Tibial nerve (tissue), 4 donors: ENCODE results near the gene MANSC1. TPM values are rescaled to one million over a fixed set of nuclear protein-coding genes. Genes with fewer than 3 reads are reported as not detected.
"Not testable (repeated sequence)": the region's sequence is repeated elsewhere in the genome, so short reads cannot be mapped to it uniquely, and the experiment has no call there.

ENCODE experiments used
- DNase-seq, 2 donors: peaks; one replicate each; pipeline ENCODE4 v3.0.0-alpha.2; 2019; ENCODE audit warnings: low spot score in 2 of 2
- H3K27ac ChIP-seq, 4 donors: fragments of 200-600 bp; sonication (generic) in 3 of 4; one replicate each; pipeline ENCODE4 v1.5.1; 2017 to 2019; ENCODE audit warnings: mild to moderate bottlenecking in 1 of 4
- H3K27me3 ChIP-seq, 2 donors: fragments of 200-600 bp; sonication (generic) in 1 of 2; one replicate each; pipeline versions ENCODE4 v1.5.1 to v1.6.0; 2017 to 2019
- H3K36me3 ChIP-seq, 3 donors: fragments of 200-600 bp; sonication (generic); one replicate each; pipeline ENCODE4 v1.5.1; 2018 to 2019
- H3K4me1 ChIP-seq, 4 donors: fragments of 200-600 bp; sonication (generic) in 3 of 4; one replicate each; pipeline ENCODE4 v1.5.1; 2017 to 2019
- H3K4me3 ChIP-seq, 4 donors: fragments of 200-600 bp; sonication (generic) in 3 of 4; one replicate each; pipeline ENCODE4 v1.5.1; 2017 to 2019; ENCODE audit warnings: mild to moderate bottlenecking in 1 of 4, moderate library complexity in 1 of 4
- H3K9me3 ChIP-seq, 4 donors: fragments of 200-600 bp; sonication (generic) in 3 of 4; one replicate each; pipeline ENCODE4 v1.5.1; 2017 to 2019
- CTCF ChIP-seq, 5 experiments: fragments of 200-600 bp in 3 of 5; fragments of 450-650 bp in 2 of 5; sonication (generic) in 3 of 5; IDR thresholded peaks; one replicate each; pipeline ENCODE4 v1.5.1; 2016 to 2019; ENCODE audit warnings: antibody characterized with exemption in 5 of 5, mild to moderate bottlenecking in 3 of 5, moderate library complexity in 2 of 5
- EP300 ChIP-seq, 2 donors: sonication (generic); formaldehyde crosslinking; IDR thresholded peaks; one replicate each; pipeline ENCODE4 v1.6.1; 2017; ENCODE audit warnings: antibody characterized with exemption in 2 of 2, mild to moderate bottlenecking in 1 of 2
- POLR2A ChIP-seq, 2 donors: fragments of 450-650 bp; IDR thresholded peaks; one replicate each; pipeline ENCODE4 v1.6.1; 2017; ENCODE audit warnings: antibody characterized with exemption in 2 of 2, mild to moderate bottlenecking in 2 of 2, moderate library complexity in 2 of 2
- WGBS, 2 donors: methylation state at CpG; one replicate each; pipeline ENCODE4 v1.1.5; 2018; 5-methylcytosine and 5-hydroxymethylcytosine counted together
- total RNA-seq, 4 donors: library from RNA; depleted of rRNA; stranded (reverse); fragments of >200 nt; gene quantifications; one replicate each; pipeline ENCODE4 v1.1.0, GENCODE V29; 2016

Gene MANSC1
- total RNA-seq, 4 donors from 2014 or later = 7.9 to 11.6 (median 9.6) TPM

GRCh38 chr12:12356467-12356895 is 6.4 kb upstream of the MANSC1 start:
- DNase-seq = no peak
- Histone ChIP-seq H3K27ac (peak overlapping the region; percentile 94 to 97 (median 95)), H3K4me3 (peak overlapping the region; percentile 61 to 97 (median 92)), H3K4me1 (peaks cover 0 to 26% (median 10%) of the 10 kb centered on the region in 4 donors), H3K27me3 (no peaks in the 10 kb centered on the region), H3K9me3 (no peaks in the 10 kb centered on the region), H3K36me3 (peaks cover 0 to 1% (median 0%) of the 10 kb centered on the region in 3 donors)
- 32 to 38% methylated on average over 5 of the region's 5 CpGs for WGBS, 2 donors
- no peak for TF ChIP-seq EP300 (IDR thresholded peaks at IDR 0.05)
- no peak for TF ChIP-seq CTCF (IDR thresholded peaks at IDR 0.05)
- TF ChIP-seq POLR2A (IDR thresholded peaks at IDR 0.05) = no peak

- Histone ChIP-seq H3K36me3 (no peaks in the 10 kb centered on the region), H3K4me3 (no peak overlapping the region), H3K27ac (no peak overlapping the region), H3K9me3 (no peaks in the 10 kb centered on the region), H3K4me1 (peaks cover 0 to 33% (median 8%) of the 10 kb centered on the region in 4 donors), H3K27me3 (no peaks in the 10 kb centered on the region)
- WGBS, 2 donors = 71 to 74% methylated on average over 5 of the region's 5 CpGs
- no peak for DNase-seq
- no peak for TF ChIP-seq POLR2A (IDR thresholded peaks at IDR 0.05)
- no peak for TF ChIP-seq EP300 (IDR thresholded peaks at IDR 0.05)
- no peak for TF ChIP-seq CTCF (IDR thresholded peaks at IDR 0.05)
Observed at GRCh38 chr12:12353807-12354206, 3.8 kb upstream of the MANSC1 start.

GRCh38 chr12:12353276-12353675 is 3.2 kb upstream of the MANSC1 start:
- TF ChIP-seq POLR2A (IDR thresholded peaks at IDR 0.05) = no peak
- no peak for TF ChIP-seq EP300 (IDR thresholded peaks at IDR 0.05)
- WGBS, 2 donors = 80 to 92% methylated on average over 1 of the region's 1 CpG
- DNase-seq = no peak

GRCh38 chr12:12351468-12352185 is 1.6 kb upstream of the MANSC1 start:
- H3K4me3 ChIP-seq, H3K9me3 ChIP-seq, DNase-seq, H3K36me3 ChIP-seq, H3K27ac ChIP-seq, H3K27me3 ChIP-seq: not testable (repeated sequence)
- 93 to 94% methylated on average over 19 of the region's 19 CpGs for WGBS, 2 donors
- peaks cover 0 to 21% (median 0%) of the 10 kb centered on the region in 4 donors for H3K4me1 ChIP-seq

More at GRCh38 chr12:12353276-12353675, 3.2 kb upstream of the MANSC1 start:
- H3K27ac ChIP-seq = no peak overlapping the region
- H3K9me3 ChIP-seq = no peaks in the 10 kb centered on the region
- no peaks in the 10 kb centered on the region for H3K36me3 ChIP-seq
- peaks cover 0 to 28% (median 5%) of the 10 kb centered on the region in 4 donors for H3K4me1 ChIP-seq
- H3K4me3 ChIP-seq = no peak overlapping the region
- H3K27me3 ChIP-seq = no peaks in the 10 kb centered on the region

- H3K4me3 ChIP-seq = no peak overlapping the region
Observed at GRCh38 chr12:12350868-12351463, 924 bp upstream of the MANSC1 start.

More at GRCh38 chr12:12350868-12351463, 924 bp upstream of the MANSC1 start:
- WGBS, 2 donors = 62 to 66% methylated on average over 3 of the region's 3 CpGs
- H3K36me3 ChIP-seq = no peaks in the 10 kb centered on the region
- DNase-seq = no peak
- TF ChIP-seq EP300 (IDR thresholded peaks at IDR 0.05) (no peak), POLR2A (IDR thresholded peaks at IDR 0.05) (no peak), CTCF (IDR thresholded peaks at IDR 0.05) (no peak)
- H3K9me3 ChIP-seq = no peaks in the 10 kb centered on the region
- no peaks in the 10 kb centered on the region for H3K27me3 ChIP-seq
- H3K4me1 ChIP-seq = peaks cover 0 to 15% (median 0%) of the 10 kb centered on the region in 4 donors
- peak overlapping the region in 2 of 4 donors; percentile 83 to 86 for H3K27ac ChIP-seq
